Measurements from ENCODE around the gene DYNLT1. TPM values are rescaled to one million over a fixed set of nuclear protein-coding genes. Genes with fewer than 3 reads are reported as not detected.
"Not testable (repeated sequence)": the region's sequence is repeated elsewhere in the genome, so short reads cannot be mapped to it uniquely, and the experiment has no call there.

Gene DYNLT1
- total and polyA plus RNA-seq, 3 donors from 2014 or later: 165 to 319 (median 200) TPM

DNA sequence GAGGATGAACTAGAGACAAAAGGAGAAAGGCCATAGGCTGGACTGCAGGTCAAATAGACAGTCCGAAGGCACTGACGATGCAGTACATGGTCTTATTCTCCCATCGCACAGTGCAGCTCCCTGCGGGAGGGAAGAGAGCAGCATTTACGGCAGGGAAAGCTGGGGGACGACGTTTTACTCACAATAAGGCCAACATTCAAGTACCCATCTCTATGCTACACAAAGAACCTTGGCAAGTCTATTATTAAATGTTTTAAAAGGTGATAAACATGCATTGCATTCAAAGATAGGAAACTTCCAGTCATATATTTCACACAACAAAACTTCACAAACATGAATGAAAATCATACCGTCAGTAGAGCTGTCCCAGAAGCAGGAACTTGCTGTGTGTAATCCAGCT lies 7.8 kb downstream of the DYNLT1 start:
- H3K9me3 ChIP-seq: no peaks in the 10 kb centered on the region
- no peak overlapping the region for H3K27ac ChIP-seq
- no peak overlapping the region for H3K4me3 ChIP-seq
- TF ChIP-seq POLR2A (IDR thresholded peaks at IDR 0.05): no peak
- no peaks in the 10 kb centered on the region for H3K27me3 ChIP-seq
- intact Hi-C loops (cut with DNase I; ENCODE audit: low total_unique reads): no loop called here
- 86 to 88% methylated on average over 8 of the region's 8 CpGs for WGBS, 2 donors
- H3K4me1 ChIP-seq: peaks cover 18% of the 10 kb centered on the region
- DNase-seq: no peak
- H3K36me3 ChIP-seq (ENCODE audit: low read depth, missing control alignments): no peaks in the 10 kb centered on the region

DNA sequence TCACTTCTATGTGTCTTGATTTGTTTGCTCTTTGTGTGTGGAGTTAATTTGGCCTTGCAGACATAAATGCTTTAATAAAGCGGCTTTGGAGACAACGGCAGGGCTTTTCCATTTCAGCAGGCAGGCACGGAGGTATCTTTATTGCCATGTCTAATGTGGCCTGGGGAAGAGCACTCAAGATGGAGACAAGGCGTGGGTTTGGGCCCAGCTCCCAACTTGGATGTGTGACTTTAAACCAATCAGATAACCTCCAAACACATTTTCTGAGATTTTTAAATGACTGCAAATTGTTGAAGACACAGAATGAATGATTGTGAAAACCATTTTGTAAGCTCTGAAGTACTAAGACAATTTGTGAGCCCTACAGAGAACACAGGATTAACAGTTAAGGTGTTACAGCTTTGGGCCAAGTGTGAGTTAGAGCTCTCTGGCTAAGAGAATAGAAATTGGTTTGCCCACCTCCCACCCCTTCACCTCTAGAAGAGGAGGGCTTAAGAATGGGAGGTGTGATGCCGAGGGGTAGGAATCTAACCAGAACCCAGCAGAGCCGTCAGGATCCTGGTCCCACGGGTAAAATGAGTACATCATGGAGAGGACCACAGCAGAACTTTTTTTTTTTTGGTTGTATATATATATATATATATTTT lies 9.0 kb downstream of the DYNLT1 start:
- H3K4me1 ChIP-seq: peaks cover 28% of the 10 kb centered on the region
- H3K4me3 ChIP-seq: no peak overlapping the region
- no peak overlapping the region for H3K27ac ChIP-seq
- H3K36me3 ChIP-seq (ENCODE audit: low read depth, missing control alignments): no peaks in the 10 kb centered on the region
- 86 to 90% methylated on average over 7 of the region's 7 CpGs for WGBS, 2 donors
- H3K9me3 ChIP-seq: no peaks in the 10 kb centered on the region
- TF ChIP-seq, protein P1, sequence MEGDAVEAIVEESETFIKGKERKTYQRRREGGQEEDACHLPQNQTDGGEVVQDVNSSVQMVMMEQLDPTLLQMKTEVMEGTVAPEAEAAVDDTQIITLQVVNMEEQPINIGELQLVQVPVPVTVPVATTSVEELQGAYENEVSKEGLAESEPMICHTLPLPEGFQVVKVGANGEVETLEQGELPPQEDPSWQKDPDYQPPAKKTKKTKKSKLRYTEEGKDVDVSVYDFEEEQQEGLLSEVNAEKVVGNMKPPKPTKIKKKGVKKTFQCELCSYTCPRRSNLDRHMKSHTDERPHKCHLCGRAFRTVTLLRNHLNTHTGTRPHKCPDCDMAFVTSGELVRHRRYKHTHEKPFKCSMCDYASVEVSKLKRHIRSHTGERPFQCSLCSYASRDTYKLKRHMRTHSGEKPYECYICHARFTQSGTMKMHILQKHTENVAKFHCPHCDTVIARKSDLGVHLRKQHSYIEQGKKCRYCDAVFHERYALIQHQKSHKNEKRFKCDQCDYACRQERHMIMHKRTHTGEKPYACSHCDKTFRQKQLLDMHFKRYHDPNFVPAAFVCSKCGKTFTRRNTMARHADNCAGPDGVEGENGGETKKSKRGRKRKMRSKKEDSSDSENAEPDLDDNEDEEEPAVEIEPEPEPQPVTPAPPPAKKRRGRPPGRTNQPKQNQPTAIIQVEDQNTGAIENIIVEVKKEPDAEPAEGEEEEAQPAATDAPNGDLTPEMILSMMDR (IDR thresholded peaks at IDR 0.05): no peak
- TF ChIP-seq POLR2A (IDR thresholded peaks at IDR 0.05): no peak
- H3K27me3 ChIP-seq: no peaks in the 10 kb centered on the region
- intact Hi-C loops (cut with DNase I; ENCODE audit: low total_unique reads): no loop called here
- no peak for DNase-seq

DNA sequence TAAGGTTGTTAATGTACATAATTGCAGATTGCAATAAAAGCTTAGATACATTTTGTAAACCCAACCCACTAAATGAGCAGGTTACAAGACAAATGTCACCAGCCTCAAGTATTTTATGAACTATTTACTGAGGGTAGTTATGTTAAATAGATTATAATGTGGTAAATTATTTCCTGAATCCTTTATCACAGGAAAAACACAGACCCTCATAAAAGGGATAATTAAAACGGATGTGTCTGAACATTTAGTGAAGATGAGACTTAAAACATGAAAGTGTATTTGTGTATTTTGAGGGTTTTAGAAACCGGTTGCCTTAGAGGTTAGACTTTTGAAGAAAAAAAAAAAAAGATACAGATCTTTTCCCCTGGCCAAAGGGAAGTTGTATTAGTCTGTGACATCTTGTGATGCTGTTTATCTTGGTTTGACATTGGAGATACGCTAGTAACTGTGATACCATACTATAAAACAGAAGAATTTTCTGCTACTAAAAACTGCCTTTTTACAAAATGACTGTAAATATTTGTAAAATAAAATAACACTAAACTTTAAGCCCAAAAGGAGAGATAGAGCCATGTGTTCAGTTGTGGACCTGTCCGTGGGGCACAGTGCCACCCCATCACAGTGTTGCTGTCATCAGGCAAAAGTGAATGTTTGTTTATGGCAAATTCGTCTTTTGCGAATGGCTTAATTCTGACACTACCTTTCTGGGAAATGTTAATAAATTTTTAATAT lies 9.7 kb downstream of the DYNLT1 start:
- Histone ChIP-seq H3K36me3 (ENCODE audit: low read depth, missing control alignments) (no peaks in the 10 kb centered on the region), H3K27me3 (no peaks in the 10 kb centered on the region), H3K4me3 (no peak overlapping the region), H3K9me3 (no peaks in the 10 kb centered on the region), H3K4me1 (peaks cover 27% of the 10 kb centered on the region), H3K27ac (no peak overlapping the region)
- DNase-seq: no peak
- WGBS, 2 donors: 82 to 83% methylated on average over 6 of the region's 6 CpGs
- intact Hi-C loops (cut with DNase I; ENCODE audit: low total_unique reads): no loop called here
- TF ChIP-seq, protein P1 (IDR thresholded peaks at IDR 0.05): no peak
- TF ChIP-seq POLR2A (IDR thresholded peaks at IDR 0.05): no peak

DNA sequence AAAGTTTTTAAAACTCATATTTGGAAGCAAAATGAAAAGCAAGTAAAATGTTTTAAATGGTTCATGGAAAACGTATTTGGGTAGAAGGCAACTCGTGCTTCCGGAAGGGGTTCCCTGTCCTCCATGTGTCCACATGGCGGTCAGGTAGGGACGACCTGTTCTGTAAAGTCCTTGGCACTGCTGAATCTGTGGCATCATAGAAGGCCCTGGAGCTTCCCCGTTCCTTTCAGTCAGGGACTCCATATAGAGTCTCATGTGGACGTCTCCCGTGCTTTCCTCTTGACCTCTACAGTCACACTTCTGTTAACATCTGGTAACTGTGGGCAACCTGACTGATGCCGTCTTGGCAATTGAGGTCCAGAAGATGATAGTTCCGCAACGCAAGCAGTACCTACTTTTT lies 11.4 kb downstream of the DYNLT1 start:
- no peaks in the 10 kb centered on the region for H3K36me3 ChIP-seq (ENCODE audit: low read depth, missing control alignments)
- peaks cover 20% of the 10 kb centered on the region for H3K4me1 ChIP-seq
- DNase-seq: no peak
- H3K4me3 ChIP-seq: no peak overlapping the region
- no peaks in the 10 kb centered on the region for H3K27me3 ChIP-seq
- H3K9me3 ChIP-seq: no peaks in the 10 kb centered on the region
- intact Hi-C loops (cut with DNase I; ENCODE audit: low total_unique reads): no loop called here
- WGBS, 2 donors: 88 to 93% methylated on average over 11 of the region's 11 CpGs
- H3K27ac ChIP-seq: no peak overlapping the region
- no peak for TF ChIP-seq POLR2A (IDR thresholded peaks at IDR 0.05)
- TF ChIP-seq, protein P1 (IDR thresholded peaks at IDR 0.05): no peak

DNA sequence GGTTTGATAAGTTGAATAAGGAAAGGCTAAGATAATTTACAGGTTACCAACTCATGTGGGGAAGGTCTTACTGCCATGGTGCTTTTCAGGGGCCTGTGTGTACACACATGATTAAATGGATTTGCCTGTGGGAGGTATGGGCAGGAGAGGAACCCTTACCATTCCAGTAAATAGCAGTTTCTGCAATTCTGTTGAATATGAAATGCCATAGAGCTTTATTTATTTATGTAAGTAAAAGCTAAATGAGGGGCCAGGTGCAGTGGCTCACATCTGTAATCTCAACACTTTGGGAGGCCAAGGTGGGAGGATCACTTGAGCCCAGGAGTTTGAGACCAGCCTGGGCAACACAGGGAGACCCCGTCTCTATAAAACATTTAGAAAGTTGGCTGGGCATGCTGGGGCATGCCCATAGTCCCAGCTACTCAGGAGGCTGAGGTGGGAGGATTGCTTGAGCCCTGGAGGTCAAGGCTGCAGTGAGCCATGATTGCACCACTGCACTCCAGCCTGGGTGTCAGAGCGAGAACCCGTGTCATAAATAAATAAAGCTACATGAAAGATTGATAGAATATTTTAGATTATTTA lies 11.9 kb downstream of the DYNLT1 start:
- intact Hi-C loops (cut with DNase I; ENCODE audit: low total_unique reads); H3K9me3 ChIP-seq: not testable (repeated sequence)
- WGBS, 2 donors: 75 to 79% methylated on average over 3 of the region's 3 CpGs

More for the DNA sequence above, 11.9 kb downstream of the DYNLT1 start:
- Histone ChIP-seq H3K27ac (peak overlapping the region; percentile 15 to 78), H3K4me1 (peaks cover 20% of the 10 kb centered on the region)
- H3K36me3 ChIP-seq (ENCODE audit: low read depth, missing control alignments); H3K27me3 ChIP-seq; H3K4me3 ChIP-seq; DNase-seq: not testable (repeated sequence)

Data from testis (tissue), 3 donors.